ENCODE data around the gene LDLRAD1.
"Not testable (repeated sequence)": the region's sequence is repeated elsewhere in the genome, so short reads cannot be mapped to it uniquely, and the experiment has no call there.

LDLRAD1 gene

GRCh38 chr1:53992085-53992874 is 25.7 kb downstream of the LDLRAD1 start:
- no peak for DNase-seq

- DNase-seq: no peak
Measured at GRCh38 chr1:53987880-53988279, 30.1 kb downstream of the LDLRAD1 start.

- DNase-seq: no peak
Measured at GRCh38 chr1:53986458-53986857, 31.5 kb downstream of the LDLRAD1 start.

- DNase-seq: no peak
Measured at GRCh38 chr1:53984726-53985125, 33.3 kb downstream of the LDLRAD1 start.

- no peak for DNase-seq
Measured at GRCh38 chr1:53982763-53983104, 35.3 kb downstream of the LDLRAD1 start.

GRCh38 chr1:53982034-53982762 is 35.8 kb downstream of the LDLRAD1 start:
- DNase-seq: no peak

GRCh38 chr1:53981220-53981619 is 36.8 kb downstream of the LDLRAD1 start:
- DNase-seq: no peak

- no peak for DNase-seq
Measured at GRCh38 chr1:53979712-53980450, 38.1 kb downstream of the LDLRAD1 start.

- DNase-seq: no peak
Measured at GRCh38 chr1:53975861-53976260, 42.1 kb downstream of the LDLRAD1 start.

- no peak for DNase-seq
Measured at GRCh38 chr1:53971718-53972117, 46.3 kb downstream of the LDLRAD1 start.

GRCh38 chr1:53969323-53969722 is 48.7 kb downstream of the LDLRAD1 start:
- not testable (repeated sequence) for DNase-seq

GRCh38 chr1:53968125-53968513 is 49.9 kb downstream of the LDLRAD1 start:
- no peak for DNase-seq

GRCh38 chr1:53967409-53968124 is 50.4 kb downstream of the LDLRAD1 start:
- DNase-seq: no peak

- no peak for DNase-seq
Measured at GRCh38 chr1:53966794-53967193, 51.2 kb downstream of the LDLRAD1 start.

GRCh38 chr1:53964109-53964508 is 53.9 kb downstream of the LDLRAD1 start:
- no peak for DNase-seq

GRCh38 chr1:53963460-53963859 is 54.5 kb downstream of the LDLRAD1 start:
- DNase-seq: no peak

- no peak for DNase-seq
Measured at GRCh38 chr1:53962395-53962794, 55.6 kb downstream of the LDLRAD1 start.

- no peak for DNase-seq
Measured at GRCh38 chr1:53959664-53960250, 58.2 kb downstream of the LDLRAD1 start.

Measured in activated CD4-positive, alpha-beta T cell treated with anti-CD3 and anti-CD28 coated beads for 1 hour (primary cell).